PFSK-1 (cell line): ENCODE data around the gene PGLYRP2.

Experiments
- FOXP2 ChIP-seq: optimal IDR thresholded peaks from 2 replicates; pipeline ENCODE3; 2011; ENCODE audit warnings: borderline replicate concordance, control low read depth, inconsistent platforms; ENCODE audit not compliant: insufficient read depth; ENCODE audit errors: extremely low read length, extremely low read depth
- POLR2AphosphoS5 ChIP-seq: IDR thresholded peaks from 2 replicates; pipeline ENCODE4 v1.6.1; 2012; ENCODE audit warnings: low read depth, mild to moderate bottlenecking, control low read depth, low read length, moderate library complexity
- SIN3A ChIP-seq: IDR thresholded peaks from 2 replicates; pipeline ENCODE4 v1.6.1; 2012; ENCODE audit warnings: mild to moderate bottlenecking, low read length, moderate library complexity, borderline replicate concordance; ENCODE audit not compliant: insufficient read depth
- TAF1 ChIP-seq: IDR thresholded peaks from 2 replicates; pipeline ENCODE4 v1.6.1; 2012; ENCODE audit warnings: low read length, control low read depth, borderline replicate concordance; ENCODE audit not compliant: insufficient read depth
- TF ChIP-seq, protein P1 (sequence below), 2 experiments: IDR thresholded peaks; 2 replicates each; pipeline versions ENCODE4 v1.6.1 to v1.8.0; 2011 to 2012; ENCODE audit warnings: low read depth in 2 of 2, low read length in 2 of 2, control low read depth in 1 of 2, inconsistent platforms in 1 of 2, mild to moderate bottlenecking in 1 of 2, moderate library complexity in 1 of 2; ENCODE audit not compliant: insufficient read depth in 1 of 2

Gene PGLYRP2

DNA sequence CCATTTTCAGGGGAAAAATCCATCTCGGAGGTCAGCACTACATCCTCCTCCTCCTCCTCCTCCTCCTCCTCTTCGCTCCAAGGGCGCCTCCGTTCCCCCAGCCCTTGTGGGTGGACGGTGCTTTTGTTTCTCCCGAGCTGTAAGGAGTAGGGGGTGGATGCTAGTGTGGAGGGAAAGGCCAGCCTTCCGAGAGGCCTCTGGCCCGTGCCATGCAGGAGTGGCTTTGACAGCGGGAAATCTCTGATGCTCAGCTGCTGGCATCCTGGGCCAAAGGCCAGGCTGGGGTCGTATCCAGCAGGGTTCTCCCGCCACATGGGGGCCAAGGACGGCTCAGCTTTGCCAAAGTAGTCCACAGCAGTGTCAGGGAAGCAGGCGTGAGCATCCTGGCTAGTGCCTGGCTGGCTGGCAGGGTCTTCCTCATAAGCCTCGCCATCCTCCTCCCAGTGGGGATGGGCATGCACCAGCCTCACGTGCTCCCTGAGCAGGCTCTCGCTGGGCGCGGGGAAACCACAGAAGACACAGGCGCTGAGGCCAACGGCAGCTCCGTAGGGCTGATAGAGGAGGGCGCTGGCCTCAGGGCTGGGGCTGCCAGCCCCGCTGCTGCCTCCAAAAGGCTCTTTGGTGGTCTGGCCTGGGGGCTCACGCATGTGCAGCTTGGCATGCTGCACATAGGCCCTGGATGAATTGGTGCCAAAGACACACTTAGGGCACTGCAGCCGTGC lies 40.1 kb downstream of the PGLYRP2 start:
- TF ChIP-seq SIN3A (no peak), POLR2AphosphoS5 (no peak), TAF1 (no peak), FOXP2 (no peak)
- TF ChIP-seq, protein P1, sequence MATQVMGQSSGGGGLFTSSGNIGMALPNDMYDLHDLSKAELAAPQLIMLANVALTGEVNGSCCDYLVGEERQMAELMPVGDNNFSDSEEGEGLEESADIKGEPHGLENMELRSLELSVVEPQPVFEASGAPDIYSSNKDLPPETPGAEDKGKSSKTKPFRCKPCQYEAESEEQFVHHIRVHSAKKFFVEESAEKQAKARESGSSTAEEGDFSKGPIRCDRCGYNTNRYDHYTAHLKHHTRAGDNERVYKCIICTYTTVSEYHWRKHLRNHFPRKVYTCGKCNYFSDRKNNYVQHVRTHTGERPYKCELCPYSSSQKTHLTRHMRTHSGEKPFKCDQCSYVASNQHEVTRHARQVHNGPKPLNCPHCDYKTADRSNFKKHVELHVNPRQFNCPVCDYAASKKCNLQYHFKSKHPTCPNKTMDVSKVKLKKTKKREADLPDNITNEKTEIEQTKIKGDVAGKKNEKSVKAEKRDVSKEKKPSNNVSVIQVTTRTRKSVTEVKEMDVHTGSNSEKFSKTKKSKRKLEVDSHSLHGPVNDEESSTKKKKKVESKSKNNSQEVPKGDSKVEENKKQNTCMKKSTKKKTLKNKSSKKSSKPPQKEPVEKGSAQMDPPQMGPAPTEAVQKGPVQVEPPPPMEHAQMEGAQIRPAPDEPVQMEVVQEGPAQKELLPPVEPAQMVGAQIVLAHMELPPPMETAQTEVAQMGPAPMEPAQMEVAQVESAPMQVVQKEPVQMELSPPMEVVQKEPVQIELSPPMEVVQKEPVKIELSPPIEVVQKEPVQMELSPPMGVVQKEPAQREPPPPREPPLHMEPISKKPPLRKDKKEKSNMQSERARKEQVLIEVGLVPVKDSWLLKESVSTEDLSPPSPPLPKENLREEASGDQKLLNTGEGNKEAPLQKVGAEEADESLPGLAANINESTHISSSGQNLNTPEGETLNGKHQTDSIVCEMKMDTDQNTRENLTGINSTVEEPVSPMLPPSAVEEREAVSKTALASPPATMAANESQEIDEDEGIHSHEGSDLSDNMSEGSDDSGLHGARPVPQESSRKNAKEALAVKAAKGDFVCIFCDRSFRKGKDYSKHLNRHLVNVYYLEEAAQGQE (IDR thresholded peaks at IDR 0.05; ENCODE audit: insufficient read depth in 1 of 2, low read depth in 2 of 2, low read length in 2 of 2), result no peak

GRCh38 chr19:15438577-15438976 lies 40.7 kb downstream of the PGLYRP2 start:
- TF ChIP-seq, protein P1 (IDR thresholded peaks at IDR 0.05; ENCODE audit: insufficient read depth in 1 of 2, low read depth in 2 of 2, low read length in 2 of 2), result no peak
- TF ChIP-seq FOXP2 (no peak), TAF1 (no peak), SIN3A (no peak), POLR2AphosphoS5 (no peak)

- TF ChIP-seq SIN3A (no peak), POLR2AphosphoS5 (no peak), TAF1 (no peak), FOXP2 (no peak)
- TF ChIP-seq, protein P1 (IDR thresholded peaks at IDR 0.05; ENCODE audit: insufficient read depth in 1 of 2, low read depth in 2 of 2, low read length in 2 of 2), result no peak
These were observed 41.2 kb downstream of the PGLYRP2 start for GRCh38 chr19:15438124-15438496.

GRCh38 chr19:15437355-15438123 lies 41.8 kb downstream of the PGLYRP2 start:
- TF ChIP-seq TAF1 (no peak), SIN3A (no peak), FOXP2 (no peak), POLR2AphosphoS5 (no peak)
- TF ChIP-seq, protein P1 (IDR thresholded peaks at IDR 0.05; ENCODE audit: insufficient read depth in 1 of 2, low read depth in 2 of 2, low read length in 2 of 2), result no peak
